ENCODE measurements around the gene CCNK.

Gene CCNK

DNA sequence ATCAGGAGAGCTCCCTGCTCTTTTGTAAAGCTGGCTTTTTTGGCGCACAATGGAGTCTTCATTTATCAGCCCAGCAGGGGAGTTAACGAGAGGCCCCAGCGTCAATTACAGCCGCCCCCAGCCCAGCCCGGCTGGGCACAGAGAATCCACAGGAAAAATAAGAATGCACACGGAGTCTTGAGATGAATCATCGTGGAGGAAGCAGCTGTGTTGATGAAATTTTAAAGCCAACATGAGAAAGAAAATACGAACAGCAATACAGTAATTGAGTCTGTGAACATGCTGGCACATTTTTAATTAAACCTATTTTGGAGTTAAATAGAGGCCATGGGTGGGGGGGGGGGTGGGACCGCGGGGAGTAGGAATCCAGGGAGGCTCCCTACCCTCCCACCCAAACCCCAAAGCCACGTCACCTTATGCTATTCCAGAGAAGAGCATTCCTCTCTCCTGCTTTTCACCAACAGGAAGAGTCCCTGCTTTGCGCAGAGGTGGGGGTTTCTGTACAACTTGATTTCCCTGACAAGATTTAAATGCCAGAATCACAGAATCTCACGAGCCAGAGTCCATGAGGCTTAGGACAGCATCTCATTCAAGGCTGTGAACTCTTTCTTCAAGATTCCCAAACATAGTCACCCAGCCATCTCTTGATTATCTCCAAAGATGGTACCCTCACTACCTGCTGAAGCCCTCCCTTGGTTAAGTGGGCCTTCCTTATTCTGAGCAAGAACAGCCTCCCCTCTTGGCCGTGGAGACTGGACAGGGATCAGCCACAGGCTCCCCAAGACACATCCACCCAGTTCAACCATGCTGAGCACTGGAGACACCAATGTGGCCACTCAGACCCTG, 50.3 kb downstream of the CCNK start:
- no peak overlapping the region for H3K27ac ChIP-seq (ENCODE audit: low read depth, low read length)
- H3K4me2 ChIP-seq (ENCODE audit: low read length): no peak overlapping the region
- no peaks in the 10 kb centered on the region for H4K20me1 ChIP-seq (ENCODE audit: control insufficient read depth, insufficient read depth, low read depth, low read length)
- no peak for TF ChIP-seq EZH2phosphoT487 (IDR thresholded peaks at IDR 0.05; ENCODE audit: borderline replicate concordance, low read length)
- TF ChIP-seq, protein P1, sequence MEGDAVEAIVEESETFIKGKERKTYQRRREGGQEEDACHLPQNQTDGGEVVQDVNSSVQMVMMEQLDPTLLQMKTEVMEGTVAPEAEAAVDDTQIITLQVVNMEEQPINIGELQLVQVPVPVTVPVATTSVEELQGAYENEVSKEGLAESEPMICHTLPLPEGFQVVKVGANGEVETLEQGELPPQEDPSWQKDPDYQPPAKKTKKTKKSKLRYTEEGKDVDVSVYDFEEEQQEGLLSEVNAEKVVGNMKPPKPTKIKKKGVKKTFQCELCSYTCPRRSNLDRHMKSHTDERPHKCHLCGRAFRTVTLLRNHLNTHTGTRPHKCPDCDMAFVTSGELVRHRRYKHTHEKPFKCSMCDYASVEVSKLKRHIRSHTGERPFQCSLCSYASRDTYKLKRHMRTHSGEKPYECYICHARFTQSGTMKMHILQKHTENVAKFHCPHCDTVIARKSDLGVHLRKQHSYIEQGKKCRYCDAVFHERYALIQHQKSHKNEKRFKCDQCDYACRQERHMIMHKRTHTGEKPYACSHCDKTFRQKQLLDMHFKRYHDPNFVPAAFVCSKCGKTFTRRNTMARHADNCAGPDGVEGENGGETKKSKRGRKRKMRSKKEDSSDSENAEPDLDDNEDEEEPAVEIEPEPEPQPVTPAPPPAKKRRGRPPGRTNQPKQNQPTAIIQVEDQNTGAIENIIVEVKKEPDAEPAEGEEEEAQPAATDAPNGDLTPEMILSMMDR (IDR thresholded peaks at IDR 0.05; ENCODE audit: low read depth, low read length, poor library complexity, severe bottlenecking): no peak
- no peaks in the 10 kb centered on the region for H3K27me3 ChIP-seq (ENCODE audit: control insufficient read depth, low read length)
- no peaks in the 10 kb centered on the region for H3K36me3 ChIP-seq (ENCODE audit: control insufficient read depth, low read length)
- H3K9me2 ChIP-seq (replicated peaks; ENCODE audit: control insufficient read depth, low read length): no peaks in the 10 kb centered on the region
- no peak overlapping the region for H3K4me3 ChIP-seq (ENCODE audit: low read length)
- no peaks in the 10 kb centered on the region for H3F3A ChIP-seq (ENCODE audit: control insufficient read depth, insufficient read depth)
- H3K4me1 ChIP-seq (ENCODE audit: control insufficient read depth, low read length): no peaks in the 10 kb centered on the region
- no peaks in the 10 kb centered on the region for H3K79me2 ChIP-seq (ENCODE audit: control insufficient read depth, low read length)
- no peaks in the 10 kb centered on the region for H3K9me3 ChIP-seq (ENCODE audit: control insufficient read depth, insufficient read depth, low read length)

DNA sequence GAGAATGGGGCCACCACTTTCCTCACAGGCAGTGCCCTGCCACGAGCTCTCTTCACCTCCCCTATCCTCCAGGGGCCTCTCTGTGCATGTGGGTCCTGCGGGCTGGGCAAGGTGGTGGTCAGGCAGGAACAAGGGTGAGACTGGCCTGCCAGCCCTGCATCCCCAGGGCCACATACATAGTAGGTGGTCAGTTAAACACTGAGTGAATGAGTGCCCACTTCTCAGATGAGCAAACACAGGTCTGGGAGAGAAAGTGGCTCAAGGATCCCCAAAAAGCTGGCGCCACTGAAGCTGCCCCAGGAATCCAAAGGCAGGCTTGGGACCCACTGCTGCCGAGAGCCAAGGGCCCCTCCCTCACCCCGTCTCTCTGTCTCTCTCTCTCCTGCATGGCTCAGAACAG, 51.1 kb downstream of the CCNK start:
- no peak overlapping the region for H3K27ac ChIP-seq (ENCODE audit: low read depth, low read length)
- no peaks in the 10 kb centered on the region for H3K9me2 ChIP-seq (replicated peaks; ENCODE audit: control insufficient read depth, low read length)
- H3K4me1 ChIP-seq (ENCODE audit: control insufficient read depth, low read length): no peaks in the 10 kb centered on the region
- no peaks in the 10 kb centered on the region for H4K20me1 ChIP-seq (ENCODE audit: control insufficient read depth, insufficient read depth, low read depth, low read length)
- H3K9me3 ChIP-seq (ENCODE audit: control insufficient read depth, insufficient read depth, low read length): no peaks in the 10 kb centered on the region
- no peak overlapping the region for H3K4me2 ChIP-seq (ENCODE audit: low read length)
- no peaks in the 10 kb centered on the region for H3K79me2 ChIP-seq (ENCODE audit: control insufficient read depth, low read length)
- H3K27me3 ChIP-seq (ENCODE audit: control insufficient read depth, low read length): no peaks in the 10 kb centered on the region
- no peak overlapping the region for H3K4me3 ChIP-seq (ENCODE audit: low read length)
- H3F3A ChIP-seq (ENCODE audit: control insufficient read depth, insufficient read depth): no peaks in the 10 kb centered on the region
- TF ChIP-seq EZH2phosphoT487 (IDR thresholded peaks at IDR 0.05; ENCODE audit: borderline replicate concordance, low read length): no peak
- TF ChIP-seq, protein P1 (IDR thresholded peaks at IDR 0.05; ENCODE audit: low read depth, low read length, poor library complexity, severe bottlenecking): no peak
- no peaks in the 10 kb centered on the region for H3K36me3 ChIP-seq (ENCODE audit: control insufficient read depth, low read length)

DNA sequence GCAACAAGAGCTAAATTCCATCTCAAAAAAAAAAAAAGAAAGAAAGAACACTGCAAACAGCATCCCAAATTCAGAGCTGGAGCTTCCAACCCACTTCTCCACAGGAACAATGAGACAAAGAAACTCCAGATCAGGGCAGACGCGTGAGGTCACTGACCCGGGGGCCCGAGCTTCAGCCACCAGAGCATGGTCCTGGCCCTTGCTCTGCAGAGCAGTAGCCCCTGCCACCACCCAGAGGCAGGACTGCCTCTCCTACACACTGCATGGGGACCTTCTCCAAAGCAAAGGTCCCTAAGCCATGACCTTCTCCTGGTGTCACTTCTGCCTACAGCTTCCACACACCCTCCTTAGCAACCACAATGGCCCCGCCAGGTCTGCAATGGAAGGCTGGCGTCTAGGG, 53.1 kb downstream of the CCNK start:
- no peaks in the 10 kb centered on the region for H3K79me2 ChIP-seq (ENCODE audit: control insufficient read depth, low read length)
- H3K4me1 ChIP-seq (ENCODE audit: control insufficient read depth, low read length): no peaks in the 10 kb centered on the region
- no peak overlapping the region for H3K4me2 ChIP-seq (ENCODE audit: low read length)
- H3K9me3 ChIP-seq (ENCODE audit: control insufficient read depth, insufficient read depth, low read length): no peaks in the 10 kb centered on the region
- no peak overlapping the region for H3K27ac ChIP-seq (ENCODE audit: low read depth, low read length)
- no peaks in the 10 kb centered on the region for H3K27me3 ChIP-seq (ENCODE audit: control insufficient read depth, low read length)
- no peaks in the 10 kb centered on the region for H3K36me3 ChIP-seq (ENCODE audit: control insufficient read depth, low read length)
- no peaks in the 10 kb centered on the region for H4K20me1 ChIP-seq (ENCODE audit: control insufficient read depth, insufficient read depth, low read depth, low read length)
- no peaks in the 10 kb centered on the region for H3F3A ChIP-seq (ENCODE audit: control insufficient read depth, insufficient read depth)
- H3K9me2 ChIP-seq (replicated peaks; ENCODE audit: control insufficient read depth, low read length): no peaks in the 10 kb centered on the region
- TF ChIP-seq, protein P1 (IDR thresholded peaks at IDR 0.05; ENCODE audit: low read depth, low read length, poor library complexity, severe bottlenecking): no peak
- TF ChIP-seq EZH2phosphoT487 (IDR thresholded peaks at IDR 0.05; ENCODE audit: borderline replicate concordance, low read length): no peak
- no peak overlapping the region for H3K4me3 ChIP-seq (ENCODE audit: low read length)
